SH-SY5Y (cell line): ENCODE measurements around the gene FAM167B.

Experiments
- GATA2 ChIP-seq: IDR thresholded peaks from 2 replicates; pipeline ENCODE4 v1.6.1; 2011; ENCODE audit warnings: mild to moderate bottlenecking, low read depth, low read length
- GATA3 ChIP-seq: IDR thresholded peaks from 2 replicates; pipeline ENCODE4 v1.6.1; 2011; ENCODE audit warnings: low read depth, mild to moderate bottlenecking, low read length, moderate library complexity

DNA sequence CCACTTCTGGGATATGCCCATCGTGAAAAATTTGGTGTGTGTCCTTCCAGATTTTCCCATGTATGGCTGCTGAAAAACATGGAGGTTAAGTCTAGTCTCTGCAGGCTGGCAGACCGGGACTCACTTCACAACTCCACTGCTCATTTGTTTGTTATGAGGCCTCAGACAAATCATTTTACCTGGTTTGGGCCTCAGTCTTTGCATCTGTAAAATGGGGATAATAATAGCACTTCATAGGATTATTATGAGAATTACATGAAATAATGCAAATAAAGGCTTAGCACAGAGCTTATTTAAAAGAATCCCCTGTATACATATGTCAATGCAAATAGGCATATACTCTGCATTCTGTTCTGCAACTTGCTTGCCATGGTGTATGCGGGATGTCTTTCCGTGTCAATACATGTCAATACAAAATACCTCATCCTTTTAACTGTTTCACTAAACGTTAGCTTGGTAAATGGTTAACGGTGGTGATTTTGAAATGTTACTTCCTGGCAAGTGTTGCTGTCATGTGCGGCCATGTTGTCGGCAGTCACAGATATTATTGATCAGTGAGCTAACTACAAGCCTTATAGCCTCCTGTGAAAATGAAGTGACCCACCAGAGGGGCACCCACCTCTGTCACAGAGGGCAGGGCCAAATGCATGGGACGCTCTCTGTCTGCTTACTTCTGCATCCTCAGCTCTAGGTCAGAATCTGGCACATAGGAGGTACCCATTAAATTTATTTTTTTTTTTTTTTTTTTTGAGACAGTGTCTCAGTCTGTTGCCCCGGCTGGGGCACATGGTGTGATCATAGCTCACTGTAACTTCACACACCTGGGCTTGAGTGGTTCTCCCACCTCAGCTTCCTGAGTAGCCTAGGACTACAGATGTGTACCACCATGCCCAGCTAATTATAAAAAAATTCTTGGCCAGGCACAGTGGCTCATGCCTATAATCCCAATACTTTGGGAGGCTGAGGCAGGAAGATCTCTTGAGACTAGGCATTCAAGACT, 8.3 kb downstream of the FAM167B start:
- TF ChIP-seq GATA3 (no peak), GATA2 (no peak)
